CD4-positive, alpha-beta T cell treated with Interleukin-12 subunit alpha and Interleukin-12 subunit beta, for 1 hour (primary cell): ENCODE results near the gene PEX13.
"Not testable (repeated sequence)": the region's sequence is repeated elsewhere in the genome, so short reads cannot be mapped to it uniquely, and the experiment has no call there.

Experiments
- DNase-seq: peaks from one replicate; pipeline ENCODE4 v3.0.0-alpha.2; 2020

The PEX13 gene, protein sequence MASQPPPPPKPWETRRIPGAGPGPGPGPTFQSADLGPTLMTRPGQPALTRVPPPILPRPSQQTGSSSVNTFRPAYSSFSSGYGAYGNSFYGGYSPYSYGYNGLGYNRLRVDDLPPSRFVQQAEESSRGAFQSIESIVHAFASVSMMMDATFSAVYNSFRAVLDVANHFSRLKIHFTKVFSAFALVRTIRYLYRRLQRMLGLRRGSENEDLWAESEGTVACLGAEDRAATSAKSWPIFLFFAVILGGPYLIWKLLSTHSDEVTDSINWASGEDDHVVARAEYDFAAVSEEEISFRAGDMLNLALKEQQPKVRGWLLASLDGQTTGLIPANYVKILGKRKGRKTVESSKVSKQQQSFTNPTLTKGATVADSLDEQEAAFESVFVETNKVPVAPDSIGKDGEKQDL

DNA sequence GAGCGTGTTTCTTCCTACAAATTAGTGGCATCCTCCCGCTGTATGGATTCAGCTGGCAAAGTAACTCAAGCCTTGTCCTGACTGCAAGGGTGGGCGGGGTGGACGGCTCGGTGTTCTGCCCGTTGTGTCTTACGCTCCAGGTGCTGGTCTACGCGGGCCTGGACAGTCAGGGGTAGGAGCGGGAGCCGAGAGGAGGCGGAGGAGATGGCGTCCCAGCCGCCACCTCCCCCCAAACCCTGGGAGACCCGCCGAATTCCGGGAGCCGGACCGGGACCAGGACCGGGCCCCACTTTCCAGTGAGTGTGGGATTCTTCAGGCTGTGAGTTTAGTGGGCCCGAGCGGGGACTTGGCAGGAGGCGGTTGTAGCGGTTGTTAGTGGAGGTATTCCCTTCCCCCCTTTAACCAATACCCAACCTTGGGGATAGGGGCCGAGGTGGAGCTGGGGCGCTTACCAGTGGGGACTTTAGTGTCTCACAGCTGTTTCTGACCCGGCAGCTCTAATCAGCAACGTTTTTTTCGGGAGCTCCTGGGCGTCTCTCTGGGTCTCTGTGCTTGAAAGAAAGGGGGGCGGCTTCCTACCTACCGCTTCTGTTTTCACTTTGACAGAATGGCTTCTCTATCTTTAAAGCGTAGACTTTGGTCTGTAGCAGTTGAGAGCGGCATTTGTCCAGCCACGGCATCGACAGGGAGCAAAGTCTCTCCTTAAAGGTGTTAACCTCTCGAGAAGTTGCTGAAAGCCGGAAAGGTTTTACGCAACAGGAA lies at the start of gene PEX13, which contains the start of gene PUS10:
TSS of gene PEX13 (plus strand) at position 165 of the 762 bp plus-strand sequence. CDS start at position 205, 40 bp downstream.
TSS of gene PUS10 (minus strand) at position 700 of the 762 bp plus-strand sequence. CDS start 6,365 bp downstream, outside the sequence.
- peak; percentile 61 for DNase-seq

DNA sequence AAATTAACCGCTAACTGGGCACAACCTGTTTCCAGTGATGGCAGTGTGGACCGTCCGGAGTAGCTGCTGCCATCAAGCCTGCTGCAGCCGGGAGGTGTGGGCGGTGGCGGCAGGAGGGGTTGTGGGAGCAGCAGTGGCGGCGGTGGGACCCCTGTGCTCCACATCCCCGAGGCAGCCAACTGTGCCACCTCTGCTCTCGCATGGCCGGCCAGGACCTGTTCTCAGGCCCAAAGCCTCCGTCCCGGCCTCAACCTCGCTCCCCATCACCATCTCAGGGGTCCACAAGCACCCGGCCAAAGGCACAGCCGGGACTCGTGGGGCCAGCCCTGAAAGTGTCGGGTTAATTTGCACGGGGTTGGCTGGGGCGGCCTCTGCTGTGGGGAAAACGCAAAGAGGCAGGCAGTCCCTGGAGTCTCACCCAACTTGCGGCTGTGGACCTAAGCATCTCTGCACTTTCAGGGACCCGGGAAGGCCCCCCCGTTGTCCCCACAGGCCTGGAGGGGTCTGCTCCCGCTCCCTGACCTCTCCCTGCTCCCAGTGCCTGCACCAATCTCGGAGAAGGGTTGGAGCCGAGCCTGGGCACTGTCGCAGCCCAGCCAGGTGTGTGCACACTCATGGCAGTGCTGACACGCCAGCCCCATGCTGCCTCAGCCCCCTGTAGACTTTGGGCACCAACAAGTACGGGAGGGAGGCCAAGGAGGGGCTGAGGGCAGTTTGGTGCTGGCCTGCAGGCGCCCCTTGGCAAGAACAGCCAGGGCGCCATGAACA lies 44.4 kb upstream of the PEX13 start:
- no peak for DNase-seq

DNA sequence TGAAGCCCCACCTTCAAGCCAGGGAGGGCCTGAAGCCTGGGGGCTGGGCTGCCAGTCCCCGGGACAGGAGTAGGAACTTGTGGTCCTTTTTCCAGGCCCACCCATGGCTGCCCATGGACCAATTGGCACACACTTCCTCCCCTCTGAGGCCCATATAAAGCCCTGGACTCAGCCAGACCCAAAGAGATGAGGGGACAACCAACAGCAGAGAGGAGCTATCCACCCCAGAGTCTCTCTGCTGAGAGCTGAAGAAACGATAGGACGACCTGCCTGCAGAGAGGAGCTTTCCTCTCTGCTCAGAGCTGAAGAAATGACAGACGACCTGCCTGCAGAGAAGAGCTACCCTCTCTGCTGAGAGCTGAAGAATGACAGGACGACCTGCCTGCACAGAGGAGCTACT lies 43.8 kb upstream of the PEX13 start:
- no peak for DNase-seq

DNA sequence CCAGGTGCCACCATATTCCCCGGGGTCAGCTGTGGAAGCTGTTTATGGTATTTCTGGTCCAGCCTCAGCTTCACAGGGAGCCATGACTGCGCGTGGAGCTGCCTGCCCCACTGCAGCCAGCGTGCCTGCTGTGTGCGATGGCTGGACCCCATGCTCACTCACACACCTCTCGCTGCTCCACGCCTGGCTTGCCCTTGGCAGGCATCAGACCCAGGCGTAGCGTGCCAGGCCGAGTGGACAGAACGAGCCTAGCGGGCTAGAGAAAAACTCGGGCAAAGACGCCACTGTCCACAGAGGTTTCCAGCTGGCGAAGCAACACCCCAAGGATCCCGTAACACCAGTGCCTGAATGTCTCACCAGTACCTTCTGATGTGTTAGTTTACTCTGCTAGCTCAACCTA lies 42.9 kb upstream of the PEX13 start:
- DNase-seq: no peak

DNA sequence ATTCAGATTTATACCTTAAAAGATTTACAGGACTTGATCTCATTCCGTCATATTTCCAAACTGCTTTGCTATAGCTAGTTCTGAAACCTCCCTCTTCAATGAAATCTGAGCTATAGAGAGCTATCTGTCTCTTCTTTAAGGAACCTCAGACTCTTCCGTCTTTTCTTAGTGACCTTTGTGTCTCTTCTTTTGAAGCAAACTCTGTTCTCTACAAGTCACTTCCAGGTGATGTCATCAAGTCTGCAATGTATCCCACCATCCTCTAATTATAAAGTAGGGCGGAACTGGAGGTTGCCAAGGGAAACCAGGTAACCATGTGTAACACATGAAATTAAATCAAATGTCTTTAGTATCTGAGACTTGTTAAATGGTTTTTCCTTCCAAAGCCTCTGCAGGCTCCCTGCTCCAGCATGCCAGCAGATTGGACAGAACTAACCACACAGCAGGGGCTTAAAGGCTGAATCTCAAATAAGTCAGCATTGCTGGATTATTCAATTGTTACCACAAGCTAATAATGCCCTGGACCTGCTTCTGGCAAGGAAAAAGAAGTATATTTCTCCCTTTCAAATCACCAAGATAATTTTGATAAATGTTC lies 41.2 kb upstream of the PEX13 start:
- DNase-seq: no peak

DNA sequence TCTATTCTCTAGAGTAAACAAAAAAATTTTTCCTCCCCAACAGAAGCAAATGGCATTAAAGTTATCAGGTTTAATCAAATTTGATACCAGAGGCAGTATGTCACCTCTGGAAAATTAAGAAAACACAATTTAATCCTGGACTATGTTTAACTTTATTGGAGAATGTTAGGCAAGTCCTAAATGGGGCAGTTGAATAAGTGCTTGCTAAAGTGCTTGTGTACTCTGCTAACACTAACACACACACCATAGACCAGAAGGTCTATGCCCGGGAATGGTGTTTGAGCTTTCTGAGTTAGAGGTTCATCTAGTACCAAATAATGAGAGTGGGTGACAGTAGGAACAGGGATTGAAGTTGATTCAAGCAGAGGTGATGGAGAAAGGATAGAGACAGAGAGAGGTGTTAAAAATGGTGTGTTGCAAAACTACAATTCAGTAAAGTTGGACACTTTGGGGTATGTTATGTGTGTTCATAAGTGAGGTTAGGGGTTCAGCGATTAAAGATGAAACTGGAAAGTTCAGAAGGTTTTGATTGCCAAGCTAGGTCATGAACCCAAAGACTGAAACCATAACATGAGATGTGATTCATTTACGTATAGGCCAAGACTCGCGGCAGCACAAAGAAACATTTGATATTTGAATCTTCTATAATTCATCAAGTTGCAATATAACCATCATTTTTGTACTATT lies 40.5 kb upstream of the PEX13 start:
- no peak for DNase-seq

DNA sequence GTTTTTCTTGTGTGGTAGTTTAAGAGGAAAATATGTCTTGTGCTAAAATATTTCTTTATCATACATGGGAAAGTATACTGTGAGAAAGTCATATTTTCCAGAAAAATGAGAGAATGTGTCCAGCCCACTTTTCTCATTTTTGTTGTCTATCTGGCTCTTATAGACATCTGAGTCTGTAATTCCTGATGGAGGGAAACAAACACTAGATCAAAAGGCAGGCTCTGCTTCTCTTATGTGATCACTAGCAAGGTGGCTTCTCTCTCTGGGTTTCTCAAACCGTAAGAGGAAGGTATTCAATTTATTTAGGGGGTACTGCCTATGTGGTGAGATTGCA lies 40.0 kb upstream of the PEX13 start:
- DNase-seq: no peak

DNA sequence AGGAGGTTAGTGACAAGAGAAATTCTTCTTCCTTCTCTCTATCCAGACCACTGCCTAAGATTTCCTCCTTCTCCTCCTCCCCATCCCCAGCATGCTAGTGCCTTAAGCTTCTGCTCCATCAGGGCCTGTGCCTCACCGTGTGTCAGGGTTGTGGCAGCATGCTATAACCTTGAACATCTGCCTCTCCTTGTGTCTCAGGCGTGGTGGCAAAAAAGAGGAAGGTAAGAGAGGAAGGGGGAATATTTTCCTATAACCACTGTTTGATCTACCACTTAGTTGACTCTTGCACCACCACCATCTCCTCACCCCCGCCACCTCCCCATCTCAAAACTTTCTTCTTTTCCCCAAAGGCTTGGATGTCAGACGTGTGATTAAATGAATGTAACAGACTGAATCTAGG lies 38.3 kb upstream of the PEX13 start:
- no peak for DNase-seq

DNA sequence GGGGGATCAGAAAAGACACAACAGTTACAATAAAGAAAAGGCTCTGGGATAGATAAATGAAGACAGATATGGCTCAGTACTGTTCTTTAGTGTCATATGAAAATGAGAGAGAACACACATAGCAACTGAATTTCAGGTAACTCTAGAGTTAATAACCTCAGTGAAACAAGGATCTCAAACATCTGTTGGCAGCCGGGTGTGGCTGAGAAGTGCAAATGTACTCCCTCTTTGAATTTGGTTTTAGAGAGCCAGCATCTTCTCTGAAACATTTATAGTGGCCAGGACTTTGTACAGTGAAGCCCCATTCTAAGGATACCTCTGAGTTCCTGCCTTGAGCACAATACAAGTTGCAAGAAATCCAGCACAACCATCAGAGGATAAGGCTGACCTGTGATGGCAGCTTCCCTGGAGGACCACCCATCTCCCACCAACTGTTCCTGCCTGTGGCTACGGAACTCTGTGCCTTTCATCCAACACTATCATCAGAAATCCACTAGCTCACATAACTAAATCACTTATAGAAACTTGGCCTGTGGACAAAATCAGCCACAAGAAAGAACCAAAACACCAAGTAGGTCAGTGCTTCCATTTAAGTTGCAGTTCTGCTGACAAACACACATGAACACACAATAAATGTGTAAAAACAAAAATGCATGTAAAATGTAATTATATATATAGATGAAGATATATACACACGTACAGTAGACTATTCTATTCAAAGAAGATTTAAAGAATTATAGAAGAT lies 37.3 kb upstream of the PEX13 start:
- no peak for DNase-seq

DNA sequence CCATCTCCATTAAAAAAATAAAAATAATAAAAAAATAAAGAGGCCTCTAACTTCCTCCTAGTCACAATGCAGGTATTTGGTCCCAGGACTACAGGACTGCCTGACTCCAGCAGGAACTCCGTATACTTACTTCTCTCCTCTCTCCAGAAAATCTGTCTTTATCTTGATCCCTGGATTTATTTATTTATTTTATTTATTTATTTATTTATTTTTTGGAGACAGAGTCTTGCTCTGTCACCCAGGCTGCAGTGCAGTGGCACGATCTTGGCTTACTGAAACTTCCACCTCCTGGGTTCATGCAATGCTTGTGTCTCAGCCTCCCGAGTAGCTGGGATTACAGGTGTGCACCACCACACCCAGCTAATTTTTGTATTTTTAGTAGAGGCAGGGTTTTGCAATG lies 35.5 kb upstream of the PEX13 start:
- not testable (repeated sequence) for DNase-seq

DNA sequence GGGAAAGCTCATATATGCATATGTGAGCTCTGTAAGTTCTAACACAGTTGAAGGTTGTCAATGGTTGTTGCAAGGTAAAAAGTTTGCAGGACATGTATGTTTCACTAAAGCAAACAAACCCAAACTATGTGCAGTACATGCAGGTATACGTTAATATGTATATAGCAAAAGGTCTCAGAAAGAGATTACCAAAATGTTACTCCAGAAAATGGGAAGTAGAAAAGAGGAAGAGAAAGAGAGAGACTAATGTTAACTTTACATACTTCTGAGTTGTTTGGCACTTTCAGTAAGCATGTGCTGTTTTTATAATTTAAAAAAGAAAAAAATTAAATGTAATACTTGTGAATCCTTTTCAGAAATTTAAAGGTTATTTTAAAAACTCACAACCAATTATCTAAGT lies 32.8 kb upstream of the PEX13 start:
- no peak for DNase-seq

DNA sequence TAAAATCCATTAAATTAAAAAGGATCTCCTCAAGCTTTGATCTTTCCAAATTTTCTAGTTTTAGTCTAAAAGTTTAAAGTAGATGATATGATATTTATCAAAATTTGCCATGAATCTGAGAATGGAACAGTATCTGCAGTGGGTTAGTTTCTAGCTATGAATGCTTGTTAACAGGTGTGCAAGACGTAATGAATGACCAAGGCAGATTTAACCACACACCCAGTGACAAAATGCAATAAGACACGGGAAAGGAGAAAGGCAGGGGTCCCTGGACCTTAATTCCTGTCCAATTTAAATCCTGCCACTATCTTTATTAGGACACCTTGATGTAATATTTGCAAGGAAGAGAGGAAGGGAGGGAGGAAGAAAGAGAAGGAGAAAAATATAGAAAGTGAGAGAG lies 30.5 kb upstream of the PEX13 start:
- DNase-seq: no peak

DNA sequence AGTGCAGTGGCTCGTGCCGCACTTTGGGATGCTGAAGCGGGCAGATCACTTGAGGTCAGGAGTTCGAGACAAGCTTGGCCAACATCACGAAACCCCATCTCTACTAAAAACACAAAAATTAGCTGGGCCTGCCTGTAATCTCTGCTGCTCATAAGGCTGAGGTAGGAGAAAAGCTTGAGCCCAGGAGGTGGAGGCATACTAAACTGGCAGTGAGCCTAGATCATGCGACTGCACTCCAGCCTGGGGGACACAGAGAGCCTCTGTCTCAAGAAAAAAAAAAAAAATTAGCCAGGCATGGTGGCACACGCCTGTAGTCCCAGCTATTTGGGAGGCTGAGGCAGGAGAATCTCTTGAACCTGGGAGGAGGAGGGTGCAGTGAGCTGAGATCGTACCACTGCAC lies 29.9 kb upstream of the PEX13 start:
- not testable (repeated sequence) for DNase-seq

DNA sequence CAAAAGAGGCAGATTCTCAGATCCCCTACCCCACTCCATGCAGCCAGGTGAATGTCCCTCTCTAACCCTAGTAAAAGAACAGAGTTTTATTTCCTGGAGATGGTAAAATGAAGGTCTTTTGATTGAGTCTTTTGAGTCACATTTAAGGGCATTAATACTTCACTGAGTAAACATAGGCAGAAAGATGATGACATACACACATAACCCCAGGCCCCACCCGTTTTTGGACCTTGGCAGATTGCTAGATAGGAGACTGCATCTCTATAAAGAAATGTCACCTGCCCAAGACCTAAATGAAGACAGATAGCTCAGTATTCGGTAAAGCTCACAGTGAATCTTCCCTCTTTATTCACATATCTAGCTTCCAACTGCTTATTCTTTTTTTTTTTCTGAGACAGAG lies 28.3 kb upstream of the PEX13 start:
- no peak for DNase-seq

DNA sequence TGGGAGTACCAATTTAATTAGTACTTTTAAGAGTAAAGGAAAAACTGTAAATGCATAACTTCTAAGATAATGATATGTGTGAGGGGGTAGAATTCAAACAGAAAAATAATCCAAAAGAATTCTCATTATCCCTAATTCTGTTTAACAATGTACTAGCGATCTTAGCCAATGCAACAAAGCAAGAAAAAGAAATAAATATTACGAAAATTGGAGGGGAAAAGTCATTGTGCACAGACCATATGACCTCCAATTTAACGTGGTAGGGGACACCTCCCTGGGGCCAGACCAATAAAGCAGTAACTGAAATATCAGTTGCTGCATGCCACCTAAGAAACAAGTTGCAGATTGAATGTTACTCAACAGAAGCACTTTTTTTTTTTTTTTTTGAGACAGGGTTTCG lies 25.9 kb upstream of the PEX13 start:
- DNase-seq: no peak

DNA sequence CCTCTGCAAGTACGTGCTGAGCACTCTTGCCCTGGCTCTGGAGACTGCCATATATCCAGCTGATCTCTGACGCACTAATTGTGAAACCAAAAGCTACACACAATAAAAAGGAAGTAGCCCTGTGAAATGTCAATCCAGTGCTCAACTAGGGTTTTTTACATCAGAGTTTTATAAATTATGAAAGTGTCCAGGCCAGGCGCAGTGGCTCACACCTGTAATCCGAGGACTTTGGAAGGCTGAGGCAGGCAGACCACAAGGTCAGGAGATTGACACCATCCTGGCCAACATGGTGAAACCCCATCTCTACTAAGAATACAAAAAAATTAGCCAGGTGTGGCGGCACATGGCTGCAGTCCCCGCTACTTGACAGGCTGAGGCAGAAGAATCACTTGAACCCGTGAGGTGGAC lies 24.5 kb upstream of the PEX13 start:
- DNase-seq: peak; percentile 62

DNA sequence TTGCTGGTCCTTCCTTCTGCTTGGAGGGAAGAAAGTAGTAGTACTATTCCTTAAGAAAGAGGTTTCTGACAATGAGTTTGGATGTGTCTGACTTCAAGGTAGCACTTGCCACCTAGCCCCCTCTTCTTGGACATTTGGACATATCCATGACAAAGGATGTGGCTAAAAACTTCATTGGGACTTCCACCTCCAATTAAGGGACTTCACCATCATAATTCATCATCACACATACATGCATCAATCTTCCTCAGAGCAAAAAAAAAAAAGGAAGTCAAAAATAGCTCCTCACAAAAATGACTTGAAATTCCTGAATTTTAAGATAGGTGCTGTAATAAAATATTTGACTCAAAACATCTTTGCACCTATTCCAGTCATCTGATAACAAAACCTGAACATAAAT lies 23.4 kb upstream of the PEX13 start:
- DNase-seq: no peak

DNA sequence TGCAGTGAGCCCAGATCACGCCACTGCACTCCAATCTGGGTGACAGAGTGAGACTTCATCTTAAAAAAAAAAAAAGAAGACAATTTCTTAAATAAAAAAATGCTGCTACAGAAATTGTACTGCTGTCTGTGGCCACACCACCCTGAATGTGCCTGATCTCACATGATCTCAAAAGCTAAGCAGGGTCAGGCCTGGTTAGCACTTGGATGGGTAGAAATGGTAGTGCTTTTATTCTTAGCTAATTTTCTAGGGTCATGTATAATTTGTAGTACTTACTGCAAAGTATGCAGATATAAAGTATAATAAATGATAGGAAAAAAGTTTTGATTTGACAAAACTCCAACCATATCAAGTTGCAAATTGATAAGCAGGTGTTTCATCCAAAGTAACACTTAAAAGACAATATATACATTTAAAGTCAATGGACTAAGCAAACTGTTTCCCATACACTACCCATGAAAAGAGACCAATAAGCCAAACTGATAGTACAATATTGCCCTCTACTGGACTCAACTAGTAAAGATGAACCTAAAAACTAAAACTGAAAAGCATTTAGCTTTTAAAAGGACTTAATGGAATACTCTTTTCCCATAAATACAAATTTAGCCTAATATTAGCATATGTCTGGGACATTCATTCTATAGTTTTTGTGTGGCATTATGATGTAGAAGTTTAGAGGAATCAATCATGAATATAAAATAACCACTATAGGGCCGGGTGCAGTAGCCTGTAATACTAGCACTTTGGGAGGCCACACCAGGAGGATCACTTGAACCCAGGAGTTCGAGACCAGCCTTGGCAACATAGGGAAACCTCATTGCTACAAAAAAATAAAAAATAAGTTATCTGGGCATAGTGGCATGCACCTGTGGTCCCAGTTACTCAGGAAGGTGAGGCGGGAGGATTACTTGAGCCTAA lies 18.6 kb upstream of the PEX13 start:
- peak; percentile 69 for DNase-seq

DNA sequence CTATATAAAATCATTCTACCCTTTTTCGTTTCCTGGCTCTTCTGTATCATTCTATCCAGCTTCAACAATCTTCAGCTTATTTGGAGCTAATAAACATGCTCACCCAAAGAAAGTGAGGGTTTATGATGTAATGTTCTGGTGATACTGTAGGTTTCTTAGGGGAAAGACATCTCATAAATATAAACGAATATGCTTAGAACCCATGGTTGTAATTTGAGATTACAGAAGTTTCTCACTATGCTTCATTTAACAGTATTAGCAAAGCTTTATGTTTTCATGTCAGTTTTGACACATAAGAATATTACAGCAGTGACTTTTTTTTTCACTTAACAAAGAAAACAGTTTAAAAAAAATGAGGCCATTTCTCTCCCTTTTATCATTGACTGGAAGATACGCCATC lies 11.8 kb upstream of the PEX13 start:
- DNase-seq: no peak

DNA sequence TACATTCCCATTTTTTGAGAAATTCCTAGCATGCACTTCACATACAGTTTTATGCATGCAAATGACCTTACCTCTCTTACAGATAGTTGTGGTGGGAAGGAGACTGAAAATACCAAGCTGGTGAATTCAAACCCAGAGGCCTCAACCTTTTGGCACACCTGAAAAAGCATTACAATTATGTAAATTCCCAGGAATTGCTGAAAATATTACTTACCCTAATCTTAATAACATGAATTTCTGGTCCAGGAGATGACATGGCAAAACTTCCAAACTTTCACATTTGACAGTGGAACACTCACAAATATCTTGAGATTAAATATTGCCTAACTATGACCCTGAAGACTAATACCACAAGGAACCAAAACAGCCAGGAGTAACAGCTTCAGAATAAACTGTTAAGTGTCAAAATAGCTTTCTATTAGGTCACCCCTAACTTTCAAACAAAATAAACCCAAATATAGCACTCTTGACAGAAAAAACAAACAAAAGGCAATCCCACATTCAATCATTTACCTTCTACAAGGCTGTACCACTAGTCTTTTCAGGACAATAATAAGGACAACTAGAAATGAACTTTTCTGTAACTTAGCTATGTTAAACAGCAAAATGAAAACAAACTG lies 10.9 kb upstream of the PEX13 start:
- no peak for DNase-seq
